IPS-11a (cell line): ENCODE results near the gene CFAP119.

Experiments
- H3K4me3 ChIP-seq: one replicate; pipeline ENCODE4 v1.5.1; 2013; ENCODE audit warnings: low read depth, low read length, control low read depth

Gene CFAP119

GRCh38 chr16:30715750-30716445 is 46.0 kb downstream of the CFAP119 start:
- H3K4me3 ChIP-seq: no peak overlapping the region

DNA sequence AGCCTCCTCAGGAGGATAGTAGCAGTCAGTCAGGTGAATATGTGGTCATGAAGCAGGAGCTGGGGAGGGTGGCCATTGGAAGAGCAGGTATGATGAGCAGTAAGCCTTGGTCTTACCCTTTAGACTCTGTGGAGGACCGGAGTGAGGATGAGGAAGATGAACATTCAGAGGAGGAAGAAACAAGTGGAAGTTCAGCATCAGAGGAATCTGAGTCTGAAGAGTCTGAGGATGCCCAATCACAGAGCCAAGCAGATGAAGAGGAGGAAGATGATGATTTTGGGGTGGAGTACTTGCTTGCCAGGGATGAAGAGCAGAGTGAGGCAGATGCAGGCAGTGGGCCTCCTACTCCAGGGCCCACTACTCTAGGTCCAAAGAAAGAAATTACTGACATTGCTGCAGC is 50.1 kb downstream of the CFAP119 start:
- H3K4me3 ChIP-seq: no peak overlapping the region

DNA sequence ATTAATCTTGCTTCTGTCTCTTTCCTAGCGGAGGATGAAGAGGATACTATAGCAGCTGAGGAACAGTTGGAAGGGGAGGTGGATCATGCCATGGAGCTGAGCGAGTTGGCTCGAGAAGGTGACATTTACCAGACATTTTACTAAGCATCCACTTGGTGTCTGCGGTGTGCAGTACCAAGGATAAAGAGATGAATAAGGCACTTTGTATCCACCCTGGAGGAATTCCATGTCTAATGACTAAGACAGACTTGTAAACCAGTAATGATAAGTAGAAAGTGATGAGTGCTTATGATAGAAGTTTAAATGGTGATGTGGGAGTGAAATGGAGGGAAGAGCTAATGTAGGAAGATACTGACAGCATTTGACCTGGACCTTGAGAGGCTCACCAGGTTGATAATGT is 50.9 kb downstream of the CFAP119 start:
- H3K4me3 ChIP-seq: no peak overlapping the region
